Esophagus squamous epithelium (tissue), 4 donors: ENCODE data around the gene PNKD.

ENCODE experiments used
- POLR2A ChIP-seq, 4 donors: fragments of 450-650 bp; IDR thresholded peaks; one replicate each; pipeline ENCODE4 v1.6.1; 2017; ENCODE audit warnings: antibody characterized with exemption in 4 of 4, mild to moderate bottlenecking in 4 of 4, moderate library complexity in 3 of 4
- TF ChIP-seq, protein P1 (sequence below), 6 experiments: fragments of 450-650 bp in 4 of 6; fragments of 200-600 bp in 2 of 6; sonication (generic) in 2 of 6; IDR thresholded peaks; one replicate each; pipeline ENCODE4 v1.5.1; 2016 to 2019; ENCODE audit warnings: antibody characterized with exemption in 6 of 6, mild to moderate bottlenecking in 4 of 6, moderate library complexity in 4 of 6

DNA sequence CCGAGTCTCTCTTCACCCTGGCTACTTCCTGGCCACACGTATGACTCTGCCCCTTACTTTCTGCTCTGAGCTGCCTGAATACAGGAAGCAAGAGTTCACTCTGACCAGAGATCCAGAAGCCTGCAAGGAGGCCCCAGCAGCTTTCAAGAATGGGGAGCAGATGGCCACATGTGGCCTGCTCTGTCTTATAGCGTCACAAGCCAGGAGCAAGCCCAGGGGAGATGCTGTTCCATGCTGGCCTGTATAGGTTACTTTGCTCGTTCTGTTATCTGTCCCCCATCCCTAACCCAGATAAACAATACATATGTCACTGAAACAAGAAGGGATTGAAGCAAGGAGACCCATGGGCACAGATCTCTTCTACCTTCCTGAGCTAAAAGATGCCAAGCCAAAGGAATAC is 4.3 kb downstream of the PNKD start:
- TF ChIP-seq, protein P1, sequence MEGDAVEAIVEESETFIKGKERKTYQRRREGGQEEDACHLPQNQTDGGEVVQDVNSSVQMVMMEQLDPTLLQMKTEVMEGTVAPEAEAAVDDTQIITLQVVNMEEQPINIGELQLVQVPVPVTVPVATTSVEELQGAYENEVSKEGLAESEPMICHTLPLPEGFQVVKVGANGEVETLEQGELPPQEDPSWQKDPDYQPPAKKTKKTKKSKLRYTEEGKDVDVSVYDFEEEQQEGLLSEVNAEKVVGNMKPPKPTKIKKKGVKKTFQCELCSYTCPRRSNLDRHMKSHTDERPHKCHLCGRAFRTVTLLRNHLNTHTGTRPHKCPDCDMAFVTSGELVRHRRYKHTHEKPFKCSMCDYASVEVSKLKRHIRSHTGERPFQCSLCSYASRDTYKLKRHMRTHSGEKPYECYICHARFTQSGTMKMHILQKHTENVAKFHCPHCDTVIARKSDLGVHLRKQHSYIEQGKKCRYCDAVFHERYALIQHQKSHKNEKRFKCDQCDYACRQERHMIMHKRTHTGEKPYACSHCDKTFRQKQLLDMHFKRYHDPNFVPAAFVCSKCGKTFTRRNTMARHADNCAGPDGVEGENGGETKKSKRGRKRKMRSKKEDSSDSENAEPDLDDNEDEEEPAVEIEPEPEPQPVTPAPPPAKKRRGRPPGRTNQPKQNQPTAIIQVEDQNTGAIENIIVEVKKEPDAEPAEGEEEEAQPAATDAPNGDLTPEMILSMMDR (IDR thresholded peaks at IDR 0.05) = no peak
- no peak for TF ChIP-seq POLR2A (IDR thresholded peaks at IDR 0.05)
